Activated T-helper 2 cell treated with anti-CD3 and anti-CD28 coated beads, Interferon-gamma antibody, Interleukin-2, Interleukin-4, amounts not matched to agents 10 μg/mL and 5 μg/mL and 100 μg/mL, durations not matched to agents 14 hours and 24 hours and 36 hours (primary cell): Measurements from ENCODE around the gene TOR1B. TPM values are rescaled to one million over a fixed set of nuclear protein-coding genes. Genes with fewer than 3 reads are reported as not detected.
"Not testable (repeated sequence)": the region's sequence is repeated elsewhere in the genome, so short reads cannot be mapped to it uniquely, and the experiment has no call there.

ENCODE experiments used
- DNase-seq: peaks from one replicate; pipeline ENCODE4 v3.0.0; 2021; ENCODE audit warnings: low spot score
- H3K27ac Mint-ChIP-seq: one replicate; pipeline ENCODE4 v1.8.0; 2021; ENCODE audit warnings: mixed read lengths
- H3K27me3 Mint-ChIP-seq: one replicate; pipeline ENCODE4 v1.8.0; 2021; ENCODE audit warnings: low read depth, mixed read lengths
- H3K36me3 Mint-ChIP-seq: one replicate; pipeline ENCODE4 v1.8.0; 2021; ENCODE audit warnings: low read depth, mixed read lengths
- H3K4me1 Mint-ChIP-seq: one replicate; pipeline ENCODE4 v1.8.0; 2021; ENCODE audit warnings: low read depth, mixed read lengths
- H3K4me3 Mint-ChIP-seq: one replicate; pipeline ENCODE4 v1.8.0; 2021; ENCODE audit warnings: low read depth, mild to moderate bottlenecking, moderate library complexity, mixed read lengths
- H3K9me3 Mint-ChIP-seq: one replicate; pipeline ENCODE4 v1.8.0; 2021; ENCODE audit warnings: mixed read lengths
- intact Hi-C: fragments of 100-400 bp; cut with micrococcal nuclease; formaldehyde crosslinking; loops from one replicate; pipeline ENCODE4 v1.15.1; 2023
- total RNA-seq: library from RNA; stranded (reverse); gene quantifications from 2 replicates; pipeline ENCODE4 v1.2.3, GENCODE V29; 2022

Gene TOR1B
- total RNA-seq, 1 donor from 2014 or later: 25.2 TPM

GRCh38 chr9:129765764-129766317, 37.1 kb upstream of the TOR1B start:
- no peaks in the 10 kb centered on the region for H3K36me3 Mint-ChIP-seq
- intact Hi-C loops: no loop called here
- H3K9me3 Mint-ChIP-seq: no peaks in the 10 kb centered on the region
- DNase-seq: no peak
- H3K4me1 Mint-ChIP-seq: peaks cover 6% of the 10 kb centered on the region
- no peak overlapping the region for H3K27ac Mint-ChIP-seq
- H3K4me3 Mint-ChIP-seq: no peak overlapping the region
- H3K27me3 Mint-ChIP-seq: peaks cover 5% of the 10 kb centered on the region

GRCh38 chr9:129768486-129768885, 34.5 kb upstream of the TOR1B start:
- intact Hi-C loops: no loop called here
- peaks cover 6% of the 10 kb centered on the region for H3K4me1 Mint-ChIP-seq
- no peak for DNase-seq
- H3K9me3 Mint-ChIP-seq: no peaks in the 10 kb centered on the region
- H3K4me3 Mint-ChIP-seq: no peak overlapping the region
- peaks cover 3% of the 10 kb centered on the region for H3K27me3 Mint-ChIP-seq
- no peaks in the 10 kb centered on the region for H3K36me3 Mint-ChIP-seq
- H3K27ac Mint-ChIP-seq: no peak overlapping the region

- Mint-ChIP-seq H3K4me3 (no peak overlapping the region), H3K36me3 (no peaks in the 10 kb centered on the region), H3K9me3 (no peaks in the 10 kb centered on the region), H3K27me3 (peaks cover 11% of the 10 kb centered on the region), H3K27ac (no peak overlapping the region), H3K4me1 (peaks cover 6% of the 10 kb centered on the region)
- no peak for DNase-seq
- intact Hi-C loops: no loop called here
Measured at GRCh38 chr9:129769669-129770068, 33.3 kb upstream of the TOR1B start.

- Mint-ChIP-seq H3K9me3 (no peaks in the 10 kb centered on the region), H3K4me1 (peaks cover 6% of the 10 kb centered on the region), H3K27me3 (peaks cover 11% of the 10 kb centered on the region), H3K27ac (no peak overlapping the region), H3K36me3 (no peaks in the 10 kb centered on the region), H3K4me3 (no peak overlapping the region)
- intact Hi-C loops: no loop called here
- DNase-seq: no peak
Measured at GRCh38 chr9:129770741-129771140, 32.2 kb upstream of the TOR1B start.

- Mint-ChIP-seq H3K4me1 (peaks cover 15% of the 10 kb centered on the region), H3K4me3 (no peak overlapping the region)
- no peak for DNase-seq
Measured at GRCh38 chr9:129773262-129774048, 29.5 kb upstream of the TOR1B start.

GRCh38 chr9:129774791-129775447, 28.1 kb upstream of the TOR1B start:
- H3K27me3 Mint-ChIP-seq: peaks cover 17% of the 10 kb centered on the region
- H3K27ac Mint-ChIP-seq: peak overlapping the region; percentile 28
- no peaks in the 10 kb centered on the region for H3K36me3 Mint-ChIP-seq
- H3K4me1 Mint-ChIP-seq: peaks cover 15% of the 10 kb centered on the region
- DNase-seq: no peak
- H3K9me3 Mint-ChIP-seq: no peaks in the 10 kb centered on the region
- intact Hi-C loops: no loop called here
- no peak overlapping the region for H3K4me3 Mint-ChIP-seq

More at GRCh38 chr9:129773262-129774048, 29.5 kb upstream of the TOR1B start:
- H3K27me3 Mint-ChIP-seq: peaks cover 12% of the 10 kb centered on the region
- H3K27ac Mint-ChIP-seq: no peak overlapping the region
- no peaks in the 10 kb centered on the region for H3K9me3 Mint-ChIP-seq
- no peaks in the 10 kb centered on the region for H3K36me3 Mint-ChIP-seq
- intact Hi-C loops: no loop called here

- Mint-ChIP-seq H3K4me1 (peaks cover 15% of the 10 kb centered on the region), H3K4me3 (no peak overlapping the region), H3K9me3 (no peaks in the 10 kb centered on the region), H3K27me3 (peaks cover 17% of the 10 kb centered on the region), H3K27ac (peak overlapping the region; percentile 28), H3K36me3 (no peaks in the 10 kb centered on the region)
- intact Hi-C loops: no loop called here
- DNase-seq: no peak
Measured at GRCh38 chr9:129775448-129775798, 27.6 kb upstream of the TOR1B start.

- Mint-ChIP-seq H3K4me1 (peaks cover 15% of the 10 kb centered on the region), H3K27me3 (peaks cover 17% of the 10 kb centered on the region)
- H3K27ac Mint-ChIP-seq, H3K9me3 Mint-ChIP-seq, intact Hi-C loops, H3K36me3 Mint-ChIP-seq, H3K4me3 Mint-ChIP-seq, DNase-seq: not testable (repeated sequence)
Measured at GRCh38 chr9:129776096-129776495, 26.9 kb upstream of the TOR1B start.

- intact Hi-C loops: no loop called here
- Mint-ChIP-seq H3K27ac (no peak overlapping the region), H3K9me3 (no peaks in the 10 kb centered on the region), H3K4me1 (peaks cover 15% of the 10 kb centered on the region), H3K27me3 (peaks cover 17% of the 10 kb centered on the region), H3K4me3 (no peak overlapping the region), H3K36me3 (no peaks in the 10 kb centered on the region)
- DNase-seq: no peak
Measured at GRCh38 chr9:129776566-129776937, 26.4 kb upstream of the TOR1B start.

- no peaks in the 10 kb centered on the region for H3K9me3 Mint-ChIP-seq
- peaks cover 15% of the 10 kb centered on the region for H3K4me1 Mint-ChIP-seq
- intact Hi-C loops: no loop called here
- H3K27me3 Mint-ChIP-seq: peaks cover 17% of the 10 kb centered on the region
- H3K27ac Mint-ChIP-seq: peak overlapping the region; percentile 49
- no peak overlapping the region for H3K4me3 Mint-ChIP-seq
- H3K36me3 Mint-ChIP-seq: no peaks in the 10 kb centered on the region
- DNase-seq: peak; percentile 34
Measured at GRCh38 chr9:129776938-129777768, 25.8 kb upstream of the TOR1B start.

GRCh38 chr9:129777769-129778130, 25.2 kb upstream of the TOR1B start:
- Mint-ChIP-seq H3K4me1 (peaks cover 15% of the 10 kb centered on the region), H3K27ac (peak overlapping the region; percentile 49), H3K4me3 (no peak overlapping the region), H3K36me3 (no peaks in the 10 kb centered on the region), H3K27me3 (peaks cover 17% of the 10 kb centered on the region), H3K9me3 (no peaks in the 10 kb centered on the region)
- intact Hi-C loops: no loop called here
- DNase-seq: no peak

- no peak for DNase-seq
- H3K27ac Mint-ChIP-seq: no peak overlapping the region
- H3K4me1 Mint-ChIP-seq: peaks cover 15% of the 10 kb centered on the region
- H3K4me3 Mint-ChIP-seq: no peak overlapping the region
- peaks cover 17% of the 10 kb centered on the region for H3K27me3 Mint-ChIP-seq
- intact Hi-C loops: no loop called here
- H3K9me3 Mint-ChIP-seq: no peaks in the 10 kb centered on the region
- no peaks in the 10 kb centered on the region for H3K36me3 Mint-ChIP-seq
Measured at GRCh38 chr9:129778469-129778868, 24.5 kb upstream of the TOR1B start.
